ENCODE measurements around the gene KCNH1. TPM values are rescaled to one million over a fixed set of nuclear protein-coding genes. Genes with fewer than 3 reads are reported as not detected.

The KCNH1 gene
- polyA plus RNA-seq, 3 donors = 0.26 to 0.73 (median 0.31) TPM

GRCh38 chr1:210828996-210829596 is 304.9 kb downstream of the KCNH1 start:
- DNase-seq (ENCODE audit: extremely low read depth in 1 of 11, low read depth in 9 of 11, low spot score in 4 of 11) = no peak

GRCh38 chr1:210827481-210827880 is 306.5 kb downstream of the KCNH1 start:
- DNase-seq (ENCODE audit: extremely low read depth in 1 of 11, low read depth in 9 of 11, low spot score in 4 of 11) = no peak

- no peak for DNase-seq (ENCODE audit: extremely low read depth in 1 of 11, low read depth in 9 of 11, low spot score in 4 of 11)
These were observed 307.3 kb downstream of the KCNH1 start for GRCh38 chr1:210826686-210827085.

GRCh38 chr1:210822932-210823331 is 311.0 kb downstream of the KCNH1 start:
- no peak for DNase-seq (ENCODE audit: extremely low read depth in 1 of 11, low read depth in 9 of 11, low spot score in 4 of 11)

- DNase-seq (ENCODE audit: extremely low read depth in 1 of 11, low read depth in 9 of 11, low spot score in 4 of 11) = no peak
These were observed 311.7 kb downstream of the KCNH1 start for GRCh38 chr1:210822241-210822640.

- no peak for DNase-seq (ENCODE audit: extremely low read depth in 1 of 11, low read depth in 9 of 11, low spot score in 4 of 11)
These were observed 312.3 kb downstream of the KCNH1 start for GRCh38 chr1:210821615-210822014.

GRCh38 chr1:210819266-210819665 is 314.7 kb downstream of the KCNH1 start:
- no peak for DNase-seq (ENCODE audit: extremely low read depth in 1 of 11, low read depth in 9 of 11, low spot score in 4 of 11)

- DNase-seq (ENCODE audit: extremely low read depth in 1 of 11, low read depth in 9 of 11, low spot score in 4 of 11) = no peak
These were observed 316.3 kb downstream of the KCNH1 start for GRCh38 chr1:210817385-210818275.

- no peak for DNase-seq (ENCODE audit: extremely low read depth in 1 of 11, low read depth in 9 of 11, low spot score in 4 of 11)
These were observed 318.1 kb downstream of the KCNH1 start for GRCh38 chr1:210815641-210816550.

GRCh38 chr1:210814382-210815123 is 319.4 kb downstream of the KCNH1 start:
- DNase-seq (ENCODE audit: extremely low read depth in 1 of 11, low read depth in 9 of 11, low spot score in 4 of 11) = no peak

GRCh38 chr1:210801501-210801900 is 332.4 kb downstream of the KCNH1 start:
- no peak for DNase-seq (ENCODE audit: extremely low read depth in 1 of 11, low read depth in 9 of 11, low spot score in 4 of 11)

- DNase-seq (ENCODE audit: extremely low read depth in 1 of 11, low read depth in 9 of 11, low spot score in 4 of 11) = no peak
These were observed 333.2 kb downstream of the KCNH1 start for GRCh38 chr1:210800756-210801155.

- no peak for DNase-seq (ENCODE audit: extremely low read depth in 1 of 11, low read depth in 9 of 11, low spot score in 4 of 11)
These were observed 333.6 kb downstream of the KCNH1 start for GRCh38 chr1:210800301-210800700.

GRCh38 chr1:210797422-210797821 is 336.5 kb downstream of the KCNH1 start:
- DNase-seq (ENCODE audit: extremely low read depth in 1 of 11, low read depth in 9 of 11, low spot score in 4 of 11) = no peak

- DNase-seq (ENCODE audit: extremely low read depth in 1 of 11, low read depth in 9 of 11, low spot score in 4 of 11) = no peak
These were observed 337.5 kb downstream of the KCNH1 start for GRCh38 chr1:210796421-210796820.

GRCh38 chr1:210794445-210794844 is 339.5 kb downstream of the KCNH1 start:
- no peak for DNase-seq (ENCODE audit: extremely low read depth in 1 of 11, low read depth in 9 of 11, low spot score in 4 of 11)

- no peak for DNase-seq (ENCODE audit: extremely low read depth in 1 of 11, low read depth in 9 of 11, low spot score in 4 of 11)
These were observed 341.5 kb downstream of the KCNH1 start for GRCh38 chr1:210792250-210793102.

- no peak for DNase-seq (ENCODE audit: extremely low read depth in 1 of 11, low read depth in 9 of 11, low spot score in 4 of 11)
These were observed 343.8 kb downstream of the KCNH1 start for GRCh38 chr1:210790196-210790595.
